A549 (cell line): ENCODE measurements around the gene GSK3B. TPM values are rescaled to one million over a fixed set of nuclear protein-coding genes. Genes with fewer than 3 reads are reported as not detected.
A peak's percentile ranks its signal among the peaks of the same experiment; 100 is the strongest.

ENCODE experiments used
- ATAC-seq, 2 experiments: fragments of 200-7000 bp in 1 of 2; fragments of >200 bp in 1 of 2; cut with Nextera tagmentation in 1 of 2; cut with Tn5 transposase in 1 of 2; 3 replicates each; pipeline versions ENCODE4 v1.8.0 to v1.9.1; 2018 to 2020; ENCODE audit warnings: mild to moderate bottlenecking in 1 of 2, moderate library complexity in 1 of 2
- CTCF ChIA-PET: fragments of 300-600 bp; sonication (Branson Sonifier 250); formaldehyde crosslinking; extraction: SDS; loops from one replicate; lab custom pipeline; 2021; ENCODE audit warnings: antibody characterized with exemption, inconsistent platforms; lab: Yijun Ruan, JAX
- POLR2A ChIA-PET: fragments of 350-600 bp; formaldehyde crosslinking; extraction: SDS; loops from one replicate; lab custom pipeline; 2021; ENCODE audit warnings: antibody characterized with exemption, inconsistent platforms; lab: Yijun Ruan, JAX
- DNase-seq, 2 experiments: peaks; one replicate each; pipeline versions ENCODE4 v3.0.0 to v3.0.0-alpha.2; 2011 to 2016; ENCODE audit warnings: low read depth in 1 of 2, low spot score in 1 of 2
- FAIRE-seq: peaks from 2 replicates; lab custom pipeline; 2011; peaks lifted over from hg19 to GRCh38; lab: Jason Lieb, UNC
- H3K27ac ChIP-seq, 2 experiments: fragments of >200 bp; sonication (Bioruptor Twin); formaldehyde crosslinking; 3 replicates each; pipeline ENCODE4 v1.5.1; 2016 to 2017
- H3K4me1 ChIP-seq: fragments of >200 bp; sonication (Bioruptor Twin); formaldehyde crosslinking; 3 replicates; pipeline ENCODE4 v1.6.1; 2016
- H3K4me2 ChIP-seq: fragments of >200 bp; sonication (Bioruptor Twin); formaldehyde crosslinking; 3 replicates; pipeline ENCODE4 v1.6.1; 2016
- H3K4me3 ChIP-seq: fragments of >200 bp; sonication (Bioruptor Twin); formaldehyde crosslinking; 3 replicates; pipeline ENCODE4 v1.5.1; 2016
- H3K9me3 ChIP-seq: fragments of >200 bp; sonication (Bioruptor Twin); formaldehyde crosslinking; 3 replicates; pipeline ENCODE4 v1.6.1; 2016
- CBX8 ChIP-seq: fragments of 200-600 bp; sonication (generic); IDR thresholded peaks from 2 replicates; pipeline ENCODE4 v1.6.1; 2016
- CEBPB ChIP-seq, 2 experiments: fragments of >200 bp in 1 of 2; sonication (Bioruptor Twin) in 1 of 2; formaldehyde crosslinking in 1 of 2; IDR thresholded peaks; 2 replicates each; pipeline ENCODE4 v1.6.1; 2012 to 2016
- EHF ChIP-seq: fragments of 250-450 bp; sonication (Bioruptor Pico); IDR thresholded peaks from 2 replicates; pipeline ENCODE4 v1.5.0; 2020; ENCODE audit warnings: mild to moderate bottlenecking
- ESRRA ChIP-seq: fragments of 150-350 bp; IDR thresholded peaks from 2 replicates; pipeline ENCODE4 v1.6.1; 2014; ENCODE audit warnings: mild to moderate bottlenecking, low read length, borderline replicate concordance
- FOXS1 ChIP-seq: fragments of 250-450 bp; sonication (Bioruptor Pico); IDR thresholded peaks from 2 replicates; pipeline ENCODE4 v1.5.0; 2020; ENCODE audit warnings: mild to moderate bottlenecking, moderate library complexity
- HOXA7 ChIP-seq: fragments of 250-450 bp; sonication (Bioruptor Pico); IDR thresholded peaks from 2 replicates; pipeline ENCODE4 v1.5.0; 2020; ENCODE audit warnings: mild to moderate bottlenecking, moderate library complexity
- HOXB13 ChIP-seq: fragments of 250-450 bp; sonication (Bioruptor Pico); IDR thresholded peaks from 2 replicates; pipeline ENCODE4 v1.5.0; 2020; ENCODE audit warnings: low read depth, mild to moderate bottlenecking, moderate library complexity
- HOXB5 ChIP-seq: fragments of 250-450 bp; sonication (Bioruptor Pico); IDR thresholded peaks from 2 replicates; pipeline ENCODE4 v1.5.0; 2020; ENCODE audit warnings: mild to moderate bottlenecking, moderate library complexity
- MYC ChIP-seq: IDR thresholded peaks from 2 replicates; pipeline ENCODE4 v1.6.1; 2012; ENCODE audit warnings: mild to moderate bottlenecking, inconsistent platforms, low read length, improper control_type of control experiment, borderline replicate concordance
- NFE2L2 ChIP-seq: fragments of 150-350 bp; conservative IDR thresholded peaks from 2 replicates; pipeline ENCODE4 v1.6.1; 2014; ENCODE audit warnings: low read length
- POLR2A ChIP-seq: IDR thresholded peaks from 2 replicates; pipeline ENCODE4 v1.6.1; 2012; ENCODE audit warnings: mild to moderate bottlenecking, low read length
- POLR2AphosphoS2 ChIP-seq: conservative IDR thresholded peaks from 2 replicates; pipeline ENCODE4 v1.6.1; 2012; ENCODE audit warnings: low read length, improper control_type of control experiment, inconsistent platforms
- RAD21 ChIP-seq, 2 experiments: fragments of >200 bp in 1 of 2; sonication (Bioruptor Twin) in 1 of 2; formaldehyde crosslinking in 1 of 2; IDR thresholded peaks in 1 of 2; conservative IDR thresholded peaks in 1 of 2; 2 replicates in 1 of 2; 3 replicates in 1 of 2; pipeline ENCODE4 v1.6.1; 2012 to 2018; ENCODE audit warnings: inconsistent platforms in 1 of 2
- SMC3 ChIP-seq: fragments of >200 bp; sonication (Bioruptor Twin); formaldehyde crosslinking; IDR thresholded peaks from 3 replicates; pipeline ENCODE4 v1.6.1; 2018; ENCODE audit warnings: inconsistent platforms
- TFCP2L1 ChIP-seq: fragments of 250-450 bp; sonication (Bioruptor Pico); IDR thresholded peaks from 2 replicates; pipeline ENCODE4 v1.5.0; 2021; ENCODE audit warnings: mild to moderate bottlenecking
- TP53 ChIP-seq: fragments of 250-450 bp; sonication (Bioruptor Pico); IDR thresholded peaks from 2 replicates; pipeline ENCODE4 v1.5.0; 2021; ENCODE audit warnings: mild to moderate bottlenecking, moderate library complexity
- ZNF302 ChIP-seq: fragments of 250-450 bp; sonication (Bioruptor Pico); IDR thresholded peaks from 2 replicates; pipeline ENCODE4 v1.9.0; 2021; ENCODE audit warnings: inconsistent platforms, mild to moderate bottlenecking, moderate library complexity
- ZSCAN20 ChIP-seq: fragments of 250-450 bp; sonication (Bioruptor Pico); IDR thresholded peaks from 2 replicates; pipeline ENCODE4 v1.8.0; 2022; ENCODE audit warnings: mild to moderate bottlenecking, moderate library complexity
- WGBS: methylation state at CpG from one replicate; pipeline ENCODE4 v1.1.6; 2017; ENCODE audit errors: missing lambda C conversion rate; 5-methylcytosine and 5-hydroxymethylcytosine counted together
- polyA plus RNA-seq, 4 experiments: library from polyadenylated mRNA; depleted of rRNA in 3 of 4; stranded (reverse); fragments of >200 nt; fragmentation: RNase III in 1 of 4; extraction: RNeasy Plus Mini Kit Qiagen cat#74134 plus additional on column Dnase treatment in 1 of 4; gene quantifications; 2 replicates in 3 of 4; 3 replicates in 1 of 4; pipeline ENCODE4 v1.2.3, GENCODE V29; 2011 to 2017
- TF ChIP-seq, protein P1 (sequence below): fragments of 250-450 bp; sonication (Bioruptor Pico); IDR thresholded peaks from 2 replicates; pipeline ENCODE4 v1.5.0; 2021; ENCODE audit warnings: mild to moderate bottlenecking, moderate library complexity, borderline replicate concordance
- TF ChIP-seq, protein P2 (sequence below): fragments of 200-600 bp; sonication (generic); IDR thresholded peaks from 2 replicates; pipeline ENCODE4 v1.6.1; 2016; ENCODE audit warnings: antibody characterized with exemption, mild to moderate bottlenecking, moderate library complexity
- TF ChIP-seq, protein P3 (sequence below): fragments of 450-650 bp; IDR thresholded peaks from 2 replicates; pipeline ENCODE4 v1.6.1; 2014; ENCODE audit warnings: antibody characterized with exemption
- TF ChIP-seq, protein P4 (sequence below): fragments of >200 bp; sonication (Bioruptor Twin); formaldehyde crosslinking; IDR thresholded peaks from 3 replicates; pipeline ENCODE4 v1.6.1; 2016

GSK3B gene
- polyA plus RNA-seq, 2 of the 4 experiments (the other 2 are of a cell fraction): 30.0 to 49.8 TPM

DNA sequence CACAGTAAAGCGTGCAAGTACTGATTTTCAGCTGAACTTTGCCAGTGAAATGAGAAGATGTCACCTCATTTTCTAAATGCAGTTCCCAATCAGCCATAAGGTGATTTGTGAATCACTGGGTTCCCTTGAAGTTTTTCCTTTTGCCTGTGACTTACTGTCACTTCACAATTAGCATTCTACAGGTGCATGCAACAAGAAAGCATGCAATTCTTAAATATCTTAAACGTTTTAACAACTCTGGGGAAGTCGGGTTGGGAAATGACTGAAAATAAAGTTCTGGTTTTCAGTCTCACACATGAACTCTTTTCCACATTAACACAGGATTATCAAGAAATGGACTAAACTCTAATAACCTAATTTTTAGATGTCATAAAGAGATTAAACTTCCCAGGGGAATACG is 5.2 kb downstream of the GSK3B start (continued):
- TF ChIP-seq, protein P1, sequence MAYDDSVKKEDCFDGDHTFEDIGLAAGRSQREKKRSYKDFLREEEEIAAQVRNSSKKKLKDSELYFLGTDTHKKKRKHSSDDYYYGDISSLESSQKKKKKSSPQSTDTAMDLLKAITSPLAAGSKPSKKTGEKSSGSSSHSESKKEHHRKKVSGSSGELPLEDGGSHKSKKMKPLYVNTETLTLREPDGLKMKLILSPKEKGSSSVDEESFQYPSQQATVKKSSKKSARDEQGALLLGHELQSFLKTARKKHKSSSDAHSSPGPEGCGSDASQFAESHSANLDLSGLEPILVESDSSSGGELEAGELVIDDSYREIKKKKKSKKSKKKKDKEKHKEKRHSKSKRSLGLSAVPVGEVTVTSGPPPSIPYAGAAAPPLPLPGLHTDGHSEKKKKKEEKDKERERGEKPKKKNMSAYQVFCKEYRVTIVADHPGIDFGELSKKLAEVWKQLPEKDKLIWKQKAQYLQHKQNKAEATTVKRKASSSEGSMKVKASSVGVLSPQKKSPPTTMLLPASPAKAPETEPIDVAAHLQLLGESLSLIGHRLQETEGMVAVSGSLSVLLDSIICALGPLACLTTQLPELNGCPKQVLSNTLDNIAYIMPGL (CRISPR knock-in tag): no peak
- TF ChIP-seq ESRRA (no peak), TP53 (CRISPR knock-in tag) (no peak), MYC (no peak)
- TF ChIP-seq, protein P2, sequence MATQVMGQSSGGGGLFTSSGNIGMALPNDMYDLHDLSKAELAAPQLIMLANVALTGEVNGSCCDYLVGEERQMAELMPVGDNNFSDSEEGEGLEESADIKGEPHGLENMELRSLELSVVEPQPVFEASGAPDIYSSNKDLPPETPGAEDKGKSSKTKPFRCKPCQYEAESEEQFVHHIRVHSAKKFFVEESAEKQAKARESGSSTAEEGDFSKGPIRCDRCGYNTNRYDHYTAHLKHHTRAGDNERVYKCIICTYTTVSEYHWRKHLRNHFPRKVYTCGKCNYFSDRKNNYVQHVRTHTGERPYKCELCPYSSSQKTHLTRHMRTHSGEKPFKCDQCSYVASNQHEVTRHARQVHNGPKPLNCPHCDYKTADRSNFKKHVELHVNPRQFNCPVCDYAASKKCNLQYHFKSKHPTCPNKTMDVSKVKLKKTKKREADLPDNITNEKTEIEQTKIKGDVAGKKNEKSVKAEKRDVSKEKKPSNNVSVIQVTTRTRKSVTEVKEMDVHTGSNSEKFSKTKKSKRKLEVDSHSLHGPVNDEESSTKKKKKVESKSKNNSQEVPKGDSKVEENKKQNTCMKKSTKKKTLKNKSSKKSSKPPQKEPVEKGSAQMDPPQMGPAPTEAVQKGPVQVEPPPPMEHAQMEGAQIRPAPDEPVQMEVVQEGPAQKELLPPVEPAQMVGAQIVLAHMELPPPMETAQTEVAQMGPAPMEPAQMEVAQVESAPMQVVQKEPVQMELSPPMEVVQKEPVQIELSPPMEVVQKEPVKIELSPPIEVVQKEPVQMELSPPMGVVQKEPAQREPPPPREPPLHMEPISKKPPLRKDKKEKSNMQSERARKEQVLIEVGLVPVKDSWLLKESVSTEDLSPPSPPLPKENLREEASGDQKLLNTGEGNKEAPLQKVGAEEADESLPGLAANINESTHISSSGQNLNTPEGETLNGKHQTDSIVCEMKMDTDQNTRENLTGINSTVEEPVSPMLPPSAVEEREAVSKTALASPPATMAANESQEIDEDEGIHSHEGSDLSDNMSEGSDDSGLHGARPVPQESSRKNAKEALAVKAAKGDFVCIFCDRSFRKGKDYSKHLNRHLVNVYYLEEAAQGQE: no peak

DNA sequence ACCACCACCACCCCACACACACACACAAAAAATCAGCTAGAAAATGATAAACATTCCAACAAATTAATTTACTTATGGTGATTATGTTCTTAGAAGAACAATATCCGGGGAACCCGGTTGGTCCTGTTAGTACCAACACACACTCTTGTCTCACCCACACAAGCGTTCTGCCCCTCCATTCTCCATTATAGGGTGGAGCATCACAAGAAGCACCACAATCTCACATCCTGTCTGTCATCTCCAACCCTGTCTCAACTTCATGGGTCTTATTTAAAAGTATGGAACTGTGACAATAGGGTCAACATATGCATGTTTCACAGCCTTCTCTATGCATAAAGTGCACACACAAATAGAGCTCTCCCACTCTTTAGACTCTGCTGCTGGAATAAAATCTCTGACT is 5.6 kb downstream of the GSK3B start:
- no peak overlapping the region for H3K4me3 ChIP-seq
- ChIA-PET POLR2A (no interaction called here), CTCF (interaction anchor here (0.8 kb wide), 1 partner anchor 298 kb away, joined by 3 read pairs; no protein-coding TSS in a partner anchor)
- TF ChIP-seq CBX8: no peak
- TF ChIP-seq TFCP2L1 (CRISPR knock-in tag): no peak
- TF ChIP-seq ESRRA: no peak
- TF ChIP-seq, protein P1 (CRISPR knock-in tag): no peak
- TF ChIP-seq POLR2AphosphoS2: no peak
- 93% methylated on average over 3 of the region's 3 CpGs for WGBS
- no peaks in the 10 kb centered on the region for H3K9me3 ChIP-seq
- no peak for ATAC-seq
- no peak for DNase-seq
- H3K27ac ChIP-seq: no peak overlapping the region
- H3K4me1 ChIP-seq: peaks cover 38% of the 10 kb centered on the region
- no peak for FAIRE-seq
- H3K4me2 ChIP-seq: peak overlapping the region; percentile 86; the same call in 2 of the 3 replicates

DNA sequence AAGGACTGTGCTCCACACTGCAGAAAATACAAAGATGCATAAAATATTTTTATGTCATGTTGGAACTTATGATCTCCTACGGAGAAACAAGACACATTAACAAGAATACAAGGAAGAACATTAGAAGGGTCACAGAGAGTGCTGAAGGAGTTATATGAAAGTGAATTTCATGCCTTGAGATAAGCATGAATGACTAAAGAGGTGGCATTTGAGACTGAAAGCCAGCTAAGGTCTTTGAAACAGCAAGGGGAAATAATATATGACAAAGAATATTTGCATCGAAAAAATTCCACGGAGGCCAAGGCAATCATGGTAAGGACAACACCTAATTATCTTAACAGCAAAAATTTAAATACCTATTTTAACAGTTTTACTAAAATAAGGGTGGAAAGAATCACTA is 12.5 kb downstream of the GSK3B start:
- 89% methylated on average over 3 of the region's 3 CpGs for WGBS
- Histone ChIP-seq H3K4me2 (no peak overlapping the region), H3K4me1 (peaks cover 12% of the 10 kb centered on the region; the same call in 2 of the 3 replicates), H3K9me3 (no peaks in the 10 kb centered on the region), H3K27ac (no peak overlapping the region), H3K4me3 (no peak overlapping the region)
- FAIRE-seq: no peak
- ATAC-seq: no peak
- CTCF ChIA-PET: no interaction called here
- no peak for DNase-seq
- POLR2A ChIA-PET: interaction anchor here (2.3 kb wide), 1 partner anchor 14 kb away, joined by 7 read pairs; no protein-coding TSS in a partner anchor
- no peak for TF ChIP-seq EHF (CRISPR knock-in tag)
- TF ChIP-seq FOXS1 (CRISPR knock-in tag): no peak
- no peak for TF ChIP-seq NFE2L2
- no peak for TF ChIP-seq ZNF302

DNA sequence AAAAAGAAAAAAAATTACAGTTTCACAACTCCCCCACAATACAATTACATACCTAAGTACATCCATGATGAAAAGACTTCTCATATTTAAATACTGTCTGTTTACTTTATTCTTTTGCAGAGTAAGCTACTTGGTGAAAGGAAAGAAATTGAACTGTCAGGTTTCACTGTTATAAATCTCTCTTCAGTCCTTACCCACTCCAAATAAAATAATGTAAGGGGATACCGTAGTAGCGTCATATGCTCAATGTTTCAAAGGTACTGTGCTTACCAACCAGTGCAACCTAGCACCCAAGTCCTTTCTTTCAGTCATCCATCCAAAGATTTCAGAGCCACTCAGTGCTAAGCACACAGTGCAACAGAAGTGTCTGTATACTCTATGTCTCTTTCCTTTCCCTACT is 13.4 kb downstream of the GSK3B start:
- H3K4me1 ChIP-seq: peaks cover 4% of the 10 kb centered on the region; the same call in 2 of the 3 replicates
- no peak for ATAC-seq
- H3K9me3 ChIP-seq: no peaks in the 10 kb centered on the region
- 98% methylated on average over 2 of the region's 2 CpGs for whole genome bisulfite sequencing
- no peak overlapping the region for H3K27ac ChIP-seq
- H3K4me2 ChIP-seq: no peak overlapping the region
- no peak overlapping the region for H3K4me3 ChIP-seq
- ChIA-PET POLR2A (no interaction called here), CTCF (interaction anchor here (0.7 to 1.4 kb wide), 2 partner anchors 69 to 189 kb away, joined by 3 read pairs; no protein-coding TSS in a partner anchor)
- FAIRE-seq: no peak
- no peak for DNase-seq
- TF ChIP-seq MYC: no peak
- no peak for TF ChIP-seq HOXB5 (CRISPR knock-in tag)
- no peak for TF ChIP-seq HOXA7
- no peak for TF ChIP-seq CEBPB (IDR thresholded peaks at IDR 0.05)
- no peak for TF ChIP-seq FOXS1 (CRISPR knock-in tag)
- TF ChIP-seq HOXB13 (CRISPR knock-in tag): no peak
- TF ChIP-seq, protein P3, sequence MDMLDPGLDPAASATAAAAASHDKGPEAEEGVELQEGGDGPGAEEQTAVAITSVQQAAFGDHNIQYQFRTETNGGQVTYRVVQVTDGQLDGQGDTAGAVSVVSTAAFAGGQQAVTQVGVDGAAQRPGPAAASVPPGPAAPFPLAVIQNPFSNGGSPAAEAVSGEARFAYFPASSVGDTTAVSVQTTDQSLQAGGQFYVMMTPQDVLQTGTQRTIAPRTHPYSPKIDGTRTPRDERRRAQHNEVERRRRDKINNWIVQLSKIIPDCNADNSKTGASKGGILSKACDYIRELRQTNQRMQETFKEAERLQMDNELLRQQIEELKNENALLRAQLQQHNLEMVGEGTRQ: no peak
- TF ChIP-seq POLR2A: no peak
- TF ChIP-seq, protein P4, sequence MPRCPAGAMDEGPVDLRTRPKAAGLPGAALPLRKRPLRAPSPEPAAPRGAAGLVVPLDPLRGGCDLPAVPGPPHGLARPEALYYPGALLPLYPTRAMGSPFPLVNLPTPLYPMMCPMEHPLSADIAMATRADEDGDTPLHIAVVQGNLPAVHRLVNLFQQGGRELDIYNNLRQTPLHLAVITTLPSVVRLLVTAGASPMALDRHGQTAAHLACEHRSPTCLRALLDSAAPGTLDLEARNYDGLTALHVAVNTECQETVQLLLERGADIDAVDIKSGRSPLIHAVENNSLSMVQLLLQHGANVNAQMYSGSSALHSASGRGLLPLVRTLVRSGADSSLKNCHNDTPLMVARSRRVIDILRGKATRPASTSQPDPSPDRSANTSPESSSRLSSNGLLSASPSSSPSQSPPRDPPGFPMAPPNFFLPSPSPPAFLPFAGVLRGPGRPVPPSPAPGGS: no peak
- no peak for TF ChIP-seq SMC3
- no peak for TF ChIP-seq ZSCAN20 (CRISPR knock-in tag)
- no peak for TF ChIP-seq ESRRA
- TF ChIP-seq RAD21 (conservative IDR thresholded peaks at IDR 0.05 in 1 of 2, IDR thresholded peaks at IDR 0.05 in 1 of 2): no peak
